Umbilical cord (tissue), 2 donors: Measurements from ENCODE around the gene PTK6. TPM values are rescaled to one million over a fixed set of nuclear protein-coding genes. Genes with fewer than 3 reads are reported as not detected.
"Not testable (repeated sequence)": the region's sequence is repeated elsewhere in the genome, so short reads cannot be mapped to it uniquely, and the experiment has no call there.

Experiments used
- DNase-seq: peaks from one replicate; pipeline ENCODE4 v3.0.0-alpha.2; 2015; ENCODE audit warnings: low spot score
- total RNA-seq: library from RNA; depleted of rRNA; stranded (reverse); fragments of >200 nt; gene quantifications from one replicate; pipeline ENCODE4 v1.2.3, GENCODE V29; 2014; ENCODE audit warnings: low replicate concordance; ENCODE audit not compliant: insufficient read depth

The PTK6 gene
- 1.2 TPM for total RNA-seq

- DNase-seq = no peak
These were observed at the start of gene PTK6 for GRCh38 chr20:63536997-63537524. TSS of gene PTK6 (minus strand) at chr20:63537376. CDS start at chr20:63537314, 62 bp downstream.

GRCh38 chr20:63586797-63587196, 49.6 kb upstream of the PTK6 start:
- no peak for DNase-seq

GRCh38 chr20:63585616-63586565, 48.7 kb upstream of the PTK6 start:
- no peak for DNase-seq

DNA sequence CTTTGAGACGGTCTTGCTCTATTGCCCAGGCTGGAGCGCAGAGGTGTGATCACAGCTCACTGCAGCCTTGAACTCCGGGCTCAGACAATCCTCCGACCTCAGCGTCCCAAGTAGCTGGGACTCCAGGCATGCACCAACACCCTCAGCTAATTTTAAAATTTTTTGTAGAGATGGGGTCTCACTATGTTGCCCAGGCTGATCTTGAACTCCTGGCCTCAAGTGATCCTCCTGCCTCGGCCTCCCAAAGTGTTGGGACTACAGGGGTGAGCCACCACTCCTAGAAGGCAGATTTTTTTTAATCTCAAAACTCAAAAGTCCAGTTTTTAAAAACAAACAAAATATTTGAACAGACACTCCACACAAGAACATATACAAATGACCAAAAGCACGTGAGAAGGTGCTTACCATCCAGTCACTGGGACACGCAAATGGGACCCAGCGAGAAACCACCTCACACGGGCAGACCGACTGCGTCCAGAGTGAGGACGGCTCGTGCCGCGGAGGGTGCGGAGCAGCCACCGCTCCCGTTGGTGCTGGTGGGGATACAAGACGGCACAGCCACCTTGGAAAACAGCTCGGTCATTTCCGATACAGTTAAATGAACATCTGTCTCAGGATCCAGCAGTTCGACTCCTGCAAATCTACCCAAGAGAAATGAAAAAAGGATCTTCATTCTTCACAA, 45.3 kb upstream of the PTK6 start:
- no peak for DNase-seq

GRCh38 chr20:63580796-63581461, 43.8 kb upstream of the PTK6 start:
- DNase-seq = peak; percentile 20

- DNase-seq = no peak
These were observed 42.0 kb upstream of the PTK6 start for GRCh38 chr20:63579017-63579694.

DNA sequence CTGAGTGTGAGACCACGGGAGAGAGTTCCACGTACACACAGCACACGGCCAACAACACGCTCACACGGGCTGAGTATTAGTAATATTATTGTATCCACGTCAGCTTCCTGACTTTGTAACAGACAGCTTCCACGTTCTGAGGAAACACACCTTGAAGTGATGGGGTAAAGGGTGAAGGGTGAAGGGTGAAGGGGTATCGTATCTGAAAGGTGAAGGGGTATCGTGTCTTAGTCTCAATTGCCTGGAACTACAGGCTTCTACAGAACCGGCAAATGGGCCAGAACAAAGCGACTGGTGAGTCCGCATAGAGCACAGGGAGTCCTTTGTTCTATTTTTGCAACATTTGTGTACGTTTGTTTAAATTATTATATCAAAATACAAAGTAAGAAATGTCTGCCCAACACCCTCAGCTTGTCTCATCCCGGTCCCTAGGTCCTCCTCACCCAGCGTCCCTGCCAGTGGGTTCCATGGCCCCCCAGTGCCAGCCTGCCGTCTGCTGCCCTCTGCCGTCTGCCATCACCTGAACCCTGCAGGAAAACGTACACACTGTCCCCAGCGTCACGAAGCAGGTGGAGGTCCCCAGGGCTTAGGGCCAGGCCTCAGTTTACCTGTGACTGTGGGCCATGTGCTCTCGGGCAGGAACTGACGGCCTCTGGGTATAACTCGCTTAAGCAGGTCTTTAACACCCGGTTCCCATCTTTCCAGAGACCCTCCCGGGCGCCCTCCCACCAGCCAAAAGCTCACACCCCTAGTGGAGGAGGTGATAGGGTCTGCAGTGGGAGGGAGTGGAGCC, 41.2 kb upstream of the PTK6 start:
- DNase-seq = no peak

DNA sequence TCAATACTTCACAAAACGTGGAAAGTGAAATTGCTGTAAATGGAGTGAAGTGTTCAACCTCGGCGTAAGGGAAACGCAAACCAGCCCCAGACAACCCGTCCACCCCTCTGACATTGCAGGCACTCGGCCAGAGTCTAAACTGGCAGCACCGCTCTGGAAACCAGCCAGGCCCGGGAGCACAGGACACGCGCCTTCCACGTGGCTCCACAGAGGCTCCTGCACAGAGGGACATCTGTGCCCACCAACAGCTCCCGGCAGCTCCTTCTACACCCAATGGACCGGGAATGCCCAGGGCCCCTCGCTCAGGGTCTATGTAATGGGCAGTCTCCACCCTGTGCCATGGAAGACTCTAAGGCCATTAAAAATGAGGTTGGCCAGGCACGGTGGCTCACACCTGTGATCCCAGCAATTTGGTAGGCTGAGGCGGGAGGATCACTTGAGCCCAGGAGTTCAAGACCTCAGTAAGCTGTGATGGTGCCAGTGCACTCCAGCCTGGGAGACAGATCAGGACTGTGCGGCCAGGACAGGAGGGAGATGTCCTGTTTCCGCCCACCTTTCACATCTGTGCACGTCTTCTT, 40.2 kb upstream of the PTK6 start:
- DNase-seq = no peak

DNA sequence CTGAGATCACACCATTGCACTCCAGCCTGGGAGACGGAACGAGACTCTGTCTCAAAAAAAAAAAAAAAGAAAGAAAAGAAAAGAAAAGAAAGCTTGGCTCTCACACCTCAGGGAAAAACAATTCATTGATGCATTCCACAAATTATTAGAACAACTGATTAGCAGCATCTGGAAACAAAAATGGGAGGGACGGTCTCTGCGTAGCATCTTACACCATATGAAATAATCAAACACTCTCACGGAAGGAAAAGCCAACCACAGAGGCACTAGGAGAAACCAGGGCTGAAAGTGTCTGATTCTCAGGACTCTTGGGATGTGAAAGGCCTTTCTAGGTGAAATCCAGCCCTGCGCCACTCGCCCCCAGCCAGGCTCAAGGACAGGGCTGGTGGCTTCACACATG, 39.1 kb upstream of the PTK6 start:
- DNase-seq = no peak

DNA sequence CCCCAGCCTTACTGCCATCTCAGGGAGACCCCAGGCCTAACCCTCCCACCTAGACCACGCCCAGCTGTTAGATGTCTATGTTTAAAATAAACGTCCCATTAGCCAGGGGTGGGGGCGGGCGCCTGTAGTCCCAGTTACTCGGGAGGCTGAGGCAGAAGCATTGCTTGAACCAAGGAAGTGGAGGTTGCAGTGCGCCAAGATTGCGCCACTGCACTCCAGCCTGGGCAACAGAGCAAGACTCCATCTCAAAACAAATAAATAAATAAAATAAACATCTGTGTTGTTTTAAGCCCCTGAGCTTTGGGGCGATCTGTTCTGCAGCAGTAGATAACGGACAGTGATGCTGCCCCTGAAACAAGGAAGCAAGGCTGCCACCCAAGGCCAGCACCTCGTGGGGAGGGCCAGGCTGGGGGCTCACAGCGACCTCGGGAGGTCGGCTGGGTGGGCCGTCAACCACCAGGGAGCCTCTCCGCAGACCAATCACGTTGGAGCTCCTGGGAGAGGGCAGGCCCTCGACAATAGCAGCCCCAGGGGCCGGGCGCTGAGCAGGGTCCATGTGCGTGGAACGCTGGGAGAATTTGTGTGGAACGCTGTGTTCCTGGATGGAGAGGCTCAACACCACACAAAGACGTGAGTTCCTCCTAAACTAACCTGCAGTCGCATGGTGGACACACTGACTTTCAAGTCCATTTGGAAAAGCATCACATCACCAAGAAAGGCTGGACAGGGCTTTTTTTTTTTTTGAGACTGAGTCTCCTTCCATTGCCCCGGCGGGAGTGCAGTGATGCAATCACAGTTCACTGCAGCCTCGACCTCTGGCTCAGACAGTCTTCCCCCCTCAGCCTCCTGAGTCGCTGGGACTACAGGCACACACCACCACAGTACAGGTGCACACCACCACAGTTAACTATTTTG, 37.9 kb upstream of the PTK6 start:
- DNase-seq = no peak

DNA sequence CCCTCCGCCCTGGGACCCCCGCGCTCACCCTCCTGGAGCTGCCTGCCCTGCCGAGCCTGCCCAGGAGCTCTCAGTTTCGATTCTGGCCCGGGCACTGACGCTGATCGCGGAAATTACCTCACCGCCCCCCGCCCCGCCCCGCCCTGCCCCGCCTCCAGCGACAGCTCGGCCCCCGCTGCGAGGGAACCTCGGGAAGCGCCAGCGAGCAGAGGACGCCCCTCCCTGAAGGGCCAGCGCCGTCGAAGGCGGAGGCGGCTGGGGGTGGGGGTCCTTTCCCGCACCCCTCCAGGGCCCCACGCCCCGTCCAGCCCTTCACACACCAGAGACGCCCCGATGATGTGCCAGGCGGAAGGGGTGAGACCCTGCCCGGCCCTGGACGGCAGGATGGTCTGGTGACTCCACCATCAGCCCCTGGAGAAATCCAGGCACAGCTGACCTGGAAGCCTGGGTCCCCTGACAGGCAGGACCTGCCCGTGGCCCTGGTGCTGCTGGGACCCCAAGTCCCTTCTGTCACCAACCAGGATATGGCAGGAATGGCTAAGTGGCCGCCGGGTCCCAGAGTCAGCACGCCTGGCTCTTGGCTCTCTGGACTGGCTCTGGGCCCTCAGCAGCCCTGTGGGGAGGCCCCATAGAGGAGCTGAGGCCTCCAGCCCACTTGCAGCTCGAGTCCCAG, 37.1 kb upstream of the PTK6 start, which contains the start of gene HELZ2:
TSS of gene HELZ2 (minus strand) at position 84 of the 673 bp plus-strand sequence. CDS start 1,854 bp downstream, outside the sequence.
- DNase-seq = peak; percentile 70

DNA sequence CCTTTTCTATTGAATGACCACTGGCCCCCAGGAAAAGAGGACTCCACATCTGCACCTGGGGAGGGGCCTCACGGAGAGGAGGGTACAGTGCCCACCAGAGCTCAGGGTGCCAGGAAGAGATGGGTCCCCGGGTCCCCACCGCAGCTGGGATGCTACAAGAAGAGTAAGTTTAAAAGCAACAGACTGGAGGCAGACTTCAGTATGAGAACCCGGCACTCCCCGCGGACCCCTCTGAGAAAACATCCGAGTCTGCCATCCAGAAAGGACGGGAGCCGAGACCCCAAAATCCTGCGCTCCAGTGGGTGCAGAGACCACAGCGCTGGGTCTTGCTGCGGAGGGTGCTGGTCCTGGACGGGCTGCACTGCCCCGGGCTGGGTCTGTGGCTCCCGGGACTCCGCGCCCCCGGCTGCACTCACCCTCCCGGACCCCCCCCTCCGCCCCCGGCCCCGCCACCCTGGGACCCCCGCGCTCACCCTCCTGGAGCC, 36.5 kb upstream of the PTK6 start:
- no peak for DNase-seq

DNA sequence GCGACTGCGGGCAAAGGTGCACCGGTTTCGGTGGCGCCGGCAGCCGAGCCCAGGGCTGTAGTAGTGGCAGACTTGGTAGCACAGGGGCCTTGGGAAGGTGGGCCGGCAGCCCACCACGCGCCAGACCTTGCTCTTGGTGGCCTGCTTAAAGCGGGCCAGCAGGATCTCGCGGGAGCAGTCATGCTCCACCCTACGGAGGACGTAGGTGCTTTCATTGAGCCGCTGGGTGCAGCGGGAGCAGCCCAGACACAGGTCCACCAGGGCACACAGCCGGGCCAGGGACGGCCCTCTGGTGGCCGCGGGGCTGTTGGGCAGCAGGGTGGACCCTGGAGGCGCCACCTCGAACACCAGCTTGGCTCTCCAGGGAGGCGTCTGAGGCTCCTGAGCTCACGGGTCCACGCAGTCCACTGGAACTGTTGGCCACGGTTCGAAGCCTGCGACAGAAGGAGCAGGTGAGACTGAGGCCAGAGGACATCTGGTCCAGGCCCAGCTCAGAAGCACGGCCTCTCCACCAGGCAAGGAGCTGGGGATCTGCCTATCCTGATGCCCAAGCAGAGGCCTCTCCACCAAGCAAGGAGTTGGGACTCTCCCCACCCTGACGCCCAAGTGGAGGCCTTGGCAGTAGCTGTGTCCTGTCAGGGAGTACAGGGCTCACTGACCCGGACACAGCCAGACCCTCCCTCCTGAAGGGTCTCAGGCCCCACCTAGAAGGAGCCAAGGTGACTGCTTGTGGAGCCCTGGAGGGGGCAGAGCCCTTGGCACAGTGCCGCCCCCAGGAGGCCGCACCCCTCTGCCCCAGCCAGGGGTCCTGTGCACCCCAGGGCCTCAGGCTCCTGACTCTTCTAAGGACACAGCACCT, 35.8 kb upstream of the PTK6 start:
- no peak for DNase-seq

GRCh38 chr20:63572071-63572787, 35.1 kb upstream of the PTK6 start:
- DNase-seq = no peak

DNA sequence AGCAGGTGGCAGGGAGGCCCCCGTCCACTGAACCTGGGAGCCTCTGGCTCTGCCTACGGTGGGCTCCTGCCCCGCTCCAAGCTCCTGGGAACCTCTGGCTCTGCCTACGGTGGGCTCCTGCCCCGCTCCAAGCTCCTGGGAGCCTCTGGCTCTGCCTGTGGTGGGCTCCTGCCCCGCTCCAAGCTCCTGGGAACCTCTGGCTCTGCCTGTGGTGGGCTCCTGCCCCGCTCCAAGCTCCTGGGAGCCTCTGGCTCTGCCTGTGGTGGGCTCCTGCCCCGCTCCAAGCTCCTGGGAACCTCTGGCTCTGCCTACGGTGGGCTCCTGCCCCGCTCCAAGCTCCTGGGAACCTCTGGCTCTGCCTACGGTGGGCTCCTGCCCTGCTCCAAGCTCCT, 33.9 kb upstream of the PTK6 start:
- not testable (repeated sequence) for DNase-seq

- no peak for DNase-seq
These were observed 33.3 kb upstream of the PTK6 start for GRCh38 chr20:63570281-63571086.
